ENCODE results near the gene CDKL5. TPM values are rescaled to one million over a fixed set of nuclear protein-coding genes. Genes with fewer than 3 reads are reported as not detected.
"Not testable (repeated sequence)": the region's sequence is repeated elsewhere in the genome, so short reads cannot be mapped to it uniquely, and the experiment has no call there.

CDKL5 gene
- total RNA-seq, 1 donor: 1.9 TPM

DNA sequence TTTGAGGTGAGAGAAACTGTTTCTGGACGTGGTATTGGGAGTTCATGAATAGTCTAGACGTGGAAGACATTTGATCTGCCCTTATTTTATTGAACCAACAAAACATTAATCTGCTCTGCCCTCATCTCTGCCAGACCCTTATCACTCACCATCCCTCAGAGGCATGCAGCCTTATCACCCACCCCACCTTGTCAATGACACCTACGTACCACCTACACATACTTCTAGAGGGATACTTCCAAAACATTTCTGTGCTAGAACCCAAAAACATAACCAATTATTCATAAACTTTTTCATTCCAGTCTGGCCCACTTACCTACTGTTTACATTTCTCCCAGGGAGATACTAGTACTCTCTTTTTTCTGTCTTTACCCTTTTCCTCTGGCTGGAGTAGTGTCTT is 141.3 kb downstream of the CDKL5 start:
- DNase-seq (ENCODE audit: low read depth in 2 of 3, low spot score in 2 of 3): no peak

- DNase-seq (ENCODE audit: low read depth in 2 of 3, low spot score in 2 of 3): no peak
Measured at GRCh38 chrX:18573556-18573955, 148.1 kb downstream of the CDKL5 start.

DNA sequence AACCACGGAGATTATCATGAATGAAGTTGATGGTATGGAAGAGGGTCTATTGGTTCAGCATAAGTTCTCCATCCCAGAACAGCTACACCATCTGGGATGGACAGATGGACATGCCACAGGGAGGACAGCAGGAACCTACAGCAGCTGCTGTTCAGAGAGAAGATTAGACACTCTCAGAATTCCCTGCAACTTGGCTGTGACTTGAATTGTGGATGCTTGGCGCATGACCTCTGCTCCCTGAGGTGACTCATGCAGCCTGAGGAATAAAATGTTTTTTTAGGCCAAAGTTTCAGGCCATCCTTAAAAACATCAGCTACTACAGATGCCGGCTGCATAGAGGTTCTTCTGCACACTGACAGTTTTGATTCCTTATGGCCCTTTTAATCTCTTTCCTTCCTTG is 149.2 kb downstream of the CDKL5 start:
- DNase-seq (ENCODE audit: low read depth in 2 of 3, low spot score in 2 of 3): no peak

DNA sequence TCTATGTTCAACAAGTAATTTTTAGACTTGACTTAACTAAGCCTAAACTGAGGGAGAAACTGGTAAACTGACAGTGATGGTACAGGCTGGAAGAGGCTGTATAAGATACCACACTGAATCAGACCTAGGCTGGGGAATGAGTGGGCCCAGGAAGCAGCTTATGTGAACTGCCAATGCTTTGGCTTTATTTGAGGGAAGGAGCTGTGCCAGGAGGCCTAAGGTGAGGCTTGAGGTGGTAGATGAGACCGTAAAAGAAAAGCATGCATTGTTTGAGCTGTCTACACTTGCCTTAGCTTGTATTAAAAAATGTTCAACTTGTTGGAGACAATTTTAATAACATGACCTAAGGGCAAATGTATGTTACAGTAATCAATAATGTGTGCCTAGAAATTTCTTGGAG is 150.3 kb downstream of the CDKL5 start:
- no peak for DNase-seq (ENCODE audit: low read depth in 2 of 3, low spot score in 2 of 3)

DNA sequence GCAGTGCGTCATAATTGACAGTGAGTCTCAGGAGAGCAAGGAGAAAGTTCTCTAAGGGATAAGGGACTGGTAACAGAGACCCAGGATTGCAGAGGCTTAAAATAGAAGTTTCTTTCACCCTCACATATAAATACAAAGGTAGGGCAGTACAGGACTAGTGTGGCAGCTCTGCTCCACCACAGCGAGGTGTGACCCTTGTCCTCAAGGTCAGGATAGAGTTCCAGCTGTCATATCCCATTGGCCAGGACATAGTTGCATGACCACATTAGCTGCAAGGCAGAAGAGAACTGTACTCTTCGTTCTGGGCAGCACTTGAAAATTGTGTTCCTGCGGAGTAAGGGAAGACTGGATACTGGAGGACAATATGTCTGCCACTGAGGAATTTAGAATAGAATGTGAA is 152.0 kb downstream of the CDKL5 start:
- DNase-seq (ENCODE audit: low read depth in 2 of 3, low spot score in 2 of 3): no peak

DNA sequence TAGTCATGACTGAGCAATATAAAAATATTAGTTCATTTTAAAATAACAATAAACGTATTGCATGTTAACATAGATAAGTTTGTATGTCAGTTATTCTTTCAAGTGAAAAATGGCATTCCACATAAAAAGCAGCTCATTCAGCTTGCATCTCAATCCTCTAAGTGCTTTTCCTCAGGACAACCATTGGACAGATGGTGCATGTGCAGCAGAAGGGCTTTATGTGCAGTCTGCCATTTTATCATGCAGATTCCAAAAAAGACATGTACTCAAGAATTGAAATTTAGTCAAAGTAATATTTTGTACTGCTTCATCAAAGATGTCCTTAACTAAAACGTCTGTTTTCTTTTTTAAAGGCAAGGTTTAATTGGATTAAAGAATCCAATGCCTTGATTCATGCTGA is 153.1 kb downstream of the CDKL5 start:
- no peak for DNase-seq (ENCODE audit: low read depth in 2 of 3, low spot score in 2 of 3)

DNA sequence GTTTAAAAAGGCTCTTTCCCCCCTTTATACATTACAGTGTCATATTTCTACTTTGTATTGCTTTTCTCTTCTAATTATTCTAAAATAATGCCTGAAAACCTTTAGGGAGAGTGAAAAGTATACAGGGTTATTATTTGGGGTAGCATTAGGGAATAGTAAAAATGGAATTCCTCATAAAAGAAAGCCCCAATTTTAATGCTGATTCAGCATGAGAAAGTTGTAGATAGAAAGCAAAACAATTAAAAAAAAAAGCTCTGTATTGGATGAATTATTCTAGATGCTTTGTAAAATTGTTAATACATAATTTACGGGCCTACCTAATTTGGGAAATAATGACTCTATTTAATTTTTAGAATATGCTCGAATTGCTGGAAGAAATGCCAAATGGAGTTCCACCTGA is 154.1 kb downstream of the CDKL5 start:
- DNase-seq (ENCODE audit: low read depth in 2 of 3, low spot score in 2 of 3): no peak

GRCh38 chrX:18582910-18583493 is 157.6 kb downstream of the CDKL5 start:
- no peak for DNase-seq (ENCODE audit: low read depth in 2 of 3, low spot score in 2 of 3)

- not testable (repeated sequence) for DNase-seq (ENCODE audit: low read depth in 2 of 3, low spot score in 2 of 3)
Measured at GRCh38 chrX:18589292-18589691, 163.9 kb downstream of the CDKL5 start.

GRCh38 chrX:18591834-18592233 is 166.4 kb downstream of the CDKL5 start:
- DNase-seq (ENCODE audit: low read depth in 2 of 3, low spot score in 2 of 3): no peak

GRCh38 chrX:18594079-18594478 is 168.7 kb downstream of the CDKL5 start:
- no peak for DNase-seq (ENCODE audit: low read depth in 2 of 3, low spot score in 2 of 3)

GRCh38 chrX:18596096-18596495 is 170.7 kb downstream of the CDKL5 start:
- no peak for DNase-seq (ENCODE audit: low read depth in 2 of 3, low spot score in 2 of 3)

- no peak for DNase-seq (ENCODE audit: low read depth in 2 of 3, low spot score in 2 of 3)
Measured at GRCh38 chrX:18598413-18598812, 173.0 kb downstream of the CDKL5 start.

DNA sequence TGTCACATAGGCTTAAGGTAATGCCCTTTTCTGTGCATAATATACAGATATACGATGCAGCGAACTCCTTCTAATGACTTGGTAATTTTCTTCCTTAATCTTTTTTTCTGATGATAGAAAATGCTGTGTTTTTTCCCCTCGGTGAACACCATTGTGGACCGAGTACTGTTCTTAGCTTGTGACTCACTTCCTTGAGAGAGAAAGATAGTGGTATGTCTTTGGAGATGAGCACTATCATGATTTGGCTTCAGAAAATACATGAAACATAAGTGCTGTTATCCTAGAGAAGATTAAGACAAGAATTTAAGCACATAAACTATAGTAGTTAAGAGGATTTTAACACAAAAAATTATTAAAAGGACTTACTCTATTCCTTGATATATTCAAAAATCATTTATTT is 182.6 kb downstream of the CDKL5 start:
- DNase-seq (ENCODE audit: low read depth in 2 of 3, low spot score in 2 of 3): no peak

DNA sequence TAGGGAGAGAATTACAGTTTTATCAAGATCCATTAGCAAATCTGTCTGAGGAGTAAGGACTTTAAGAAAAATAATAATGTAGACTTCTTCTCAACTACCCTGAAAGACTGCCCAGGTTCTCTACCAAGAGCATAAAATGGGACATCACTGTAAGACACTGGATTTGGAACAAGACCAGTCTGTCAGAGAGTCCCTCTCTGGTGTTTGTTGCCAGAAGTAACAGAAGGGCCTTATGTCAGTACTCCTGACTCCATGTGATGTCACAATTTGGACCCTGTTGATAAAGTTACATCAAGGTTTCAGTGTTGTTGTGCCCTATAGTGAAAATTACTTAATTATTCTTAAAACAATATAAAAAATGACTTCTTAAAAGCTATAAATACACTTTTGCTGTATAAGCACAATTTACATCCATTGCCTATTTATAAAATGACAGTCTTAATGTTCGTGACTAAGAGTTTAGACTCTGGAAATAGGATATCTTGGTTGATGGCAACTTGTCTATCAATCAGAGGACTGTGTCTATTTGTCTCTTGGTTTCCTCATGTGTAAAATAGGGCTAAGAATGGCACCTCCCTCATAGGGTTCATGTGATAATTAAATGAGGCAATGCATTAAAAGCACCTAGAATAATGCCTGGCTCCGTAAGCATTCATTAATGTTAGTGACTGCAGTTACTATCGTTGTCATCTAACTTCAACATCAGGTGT is 188.7 kb downstream of the CDKL5 start:
- DNase-seq (ENCODE audit: low read depth in 2 of 3, low spot score in 2 of 3): no peak

GRCh38 chrX:18616688-18617406 is 191.4 kb downstream of the CDKL5 start:
- no peak for DNase-seq (ENCODE audit: low read depth in 2 of 3, low spot score in 2 of 3)

- no peak for DNase-seq (ENCODE audit: low read depth in 2 of 3, low spot score in 2 of 3)
Measured at GRCh38 chrX:18617407-18617750, 192.0 kb downstream of the CDKL5 start.

DNA sequence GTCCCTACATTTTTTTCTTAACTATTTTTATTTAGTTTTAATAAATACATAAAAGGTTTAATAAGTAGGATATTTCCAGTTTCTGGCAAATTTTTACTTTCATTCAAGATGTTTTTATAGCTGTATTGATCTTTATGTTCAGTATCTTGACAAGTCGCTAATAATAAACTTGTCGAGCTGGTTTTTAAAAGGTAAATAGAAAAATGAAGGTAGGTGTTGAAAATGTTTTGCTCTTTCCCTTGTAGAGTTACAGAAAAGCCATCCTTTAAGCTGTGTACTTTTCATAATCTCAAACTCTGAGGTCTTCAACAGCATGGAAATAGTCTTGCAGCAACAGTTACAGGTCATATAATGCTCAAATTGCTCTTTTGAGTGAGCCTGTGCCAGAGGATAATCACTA is 193.9 kb downstream of the CDKL5 start:
- no peak for DNase-seq (ENCODE audit: low read depth in 2 of 3, low spot score in 2 of 3)

DNA sequence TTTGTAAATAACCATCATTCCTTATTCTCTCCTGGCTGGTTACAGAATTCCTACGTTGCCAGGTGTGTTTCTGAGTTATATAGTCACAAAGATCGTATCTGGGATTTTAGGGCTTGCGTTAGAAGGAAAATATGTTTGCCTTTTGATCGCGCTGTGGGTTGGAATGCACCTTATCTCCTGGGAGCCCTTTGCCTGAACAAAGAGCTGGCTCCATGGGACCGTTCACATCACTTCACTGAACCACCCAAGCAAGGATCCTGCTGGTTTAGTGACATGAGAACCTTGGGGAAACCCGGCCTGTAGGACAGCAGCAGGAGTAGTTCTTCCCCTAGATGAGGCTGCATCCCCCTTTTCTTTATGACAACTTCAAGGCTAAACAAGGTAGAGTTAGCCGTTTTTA is 194.9 kb downstream of the CDKL5 start:
- DNase-seq (ENCODE audit: low read depth in 2 of 3, low spot score in 2 of 3): no peak

DNA sequence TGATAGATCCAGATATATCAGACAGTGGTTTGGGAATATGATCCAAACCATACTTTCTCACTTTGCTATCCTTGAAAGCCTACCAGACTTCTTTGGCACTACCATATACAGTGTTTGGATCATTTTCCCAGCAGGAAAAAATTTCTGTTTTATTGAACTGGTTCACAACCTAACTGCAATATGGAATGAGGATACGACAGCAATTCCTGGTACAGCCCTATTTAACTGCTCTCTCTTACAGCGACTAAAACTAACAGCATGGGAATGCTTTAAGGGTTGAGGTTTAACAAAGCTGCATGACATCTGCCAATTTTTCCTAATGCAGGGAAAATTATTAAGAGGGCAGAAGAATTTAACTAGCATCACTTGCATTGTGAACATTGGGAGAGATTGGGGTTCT is 199.2 kb downstream of the CDKL5 start:
- no peak for DNase-seq (ENCODE audit: low read depth in 2 of 3, low spot score in 2 of 3)

GRCh38 chrX:18630934-18631333 is 205.5 kb downstream of the CDKL5 start:
- DNase-seq (ENCODE audit: low read depth in 2 of 3, low spot score in 2 of 3): no peak

DNA sequence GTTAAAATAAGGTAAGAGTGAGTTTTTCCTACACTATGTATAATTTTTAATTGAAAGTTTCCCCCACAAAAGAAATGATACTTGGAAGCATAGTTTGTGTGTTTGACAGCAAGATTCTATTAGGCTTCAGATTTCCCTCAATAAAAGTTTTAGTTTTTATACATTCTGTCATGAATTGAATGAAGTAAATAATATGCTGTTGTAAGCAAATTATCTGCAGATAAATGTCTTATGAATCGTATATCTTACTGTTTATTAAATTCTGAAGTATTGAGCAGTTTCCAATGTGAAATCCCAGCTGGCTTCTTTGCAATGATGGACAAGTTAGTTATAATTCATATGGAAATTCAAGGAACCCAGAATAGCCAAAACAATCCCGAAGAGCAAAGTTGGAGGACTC is 213.0 kb downstream of the CDKL5 start:
- DNase-seq (ENCODE audit: low read depth in 2 of 3, low spot score in 2 of 3): no peak

All from hematopoietic multipotent progenitor cell (in vitro differentiated cells).